Fibroblast of mammary gland (primary cell): ENCODE data around the gene FEM1C.

Source experiments
- DNase-seq: peaks from one replicate; pipeline ENCODE4 v3.0.0-alpha.2; 2010; ENCODE audit warnings: low read depth
- H3K4me3 ChIP-seq: 2 replicates; pipeline ENCODE4 v1.5.1; 2011; ENCODE audit warnings: low read depth, mild to moderate bottlenecking, low read length, moderate library complexity; ENCODE audit not compliant: control insufficient read depth
- CTCF ChIP-seq: conservative IDR thresholded peaks from 2 replicates; pipeline ENCODE4 v1.5.1; 2011; ENCODE audit warnings: low read depth, low read length, inconsistent platforms; ENCODE audit not compliant: control insufficient read depth, insufficient read depth

The FEM1C gene, protein sequence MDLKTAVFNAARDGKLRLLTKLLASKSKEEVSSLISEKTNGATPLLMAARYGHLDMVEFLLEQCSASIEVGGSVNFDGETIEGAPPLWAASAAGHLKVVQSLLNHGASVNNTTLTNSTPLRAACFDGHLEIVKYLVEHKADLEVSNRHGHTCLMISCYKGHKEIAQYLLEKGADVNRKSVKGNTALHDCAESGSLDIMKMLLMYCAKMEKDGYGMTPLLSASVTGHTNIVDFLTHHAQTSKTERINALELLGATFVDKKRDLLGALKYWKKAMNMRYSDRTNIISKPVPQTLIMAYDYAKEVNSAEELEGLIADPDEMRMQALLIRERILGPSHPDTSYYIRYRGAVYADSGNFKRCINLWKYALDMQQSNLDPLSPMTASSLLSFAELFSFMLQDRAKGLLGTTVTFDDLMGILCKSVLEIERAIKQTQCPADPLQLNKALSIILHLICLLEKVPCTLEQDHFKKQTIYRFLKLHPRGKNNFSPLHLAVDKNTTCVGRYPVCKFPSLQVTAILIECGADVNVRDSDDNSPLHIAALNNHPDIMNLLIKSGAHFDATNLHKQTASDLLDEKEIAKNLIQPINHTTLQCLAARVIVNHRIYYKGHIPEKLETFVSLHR

DNA sequence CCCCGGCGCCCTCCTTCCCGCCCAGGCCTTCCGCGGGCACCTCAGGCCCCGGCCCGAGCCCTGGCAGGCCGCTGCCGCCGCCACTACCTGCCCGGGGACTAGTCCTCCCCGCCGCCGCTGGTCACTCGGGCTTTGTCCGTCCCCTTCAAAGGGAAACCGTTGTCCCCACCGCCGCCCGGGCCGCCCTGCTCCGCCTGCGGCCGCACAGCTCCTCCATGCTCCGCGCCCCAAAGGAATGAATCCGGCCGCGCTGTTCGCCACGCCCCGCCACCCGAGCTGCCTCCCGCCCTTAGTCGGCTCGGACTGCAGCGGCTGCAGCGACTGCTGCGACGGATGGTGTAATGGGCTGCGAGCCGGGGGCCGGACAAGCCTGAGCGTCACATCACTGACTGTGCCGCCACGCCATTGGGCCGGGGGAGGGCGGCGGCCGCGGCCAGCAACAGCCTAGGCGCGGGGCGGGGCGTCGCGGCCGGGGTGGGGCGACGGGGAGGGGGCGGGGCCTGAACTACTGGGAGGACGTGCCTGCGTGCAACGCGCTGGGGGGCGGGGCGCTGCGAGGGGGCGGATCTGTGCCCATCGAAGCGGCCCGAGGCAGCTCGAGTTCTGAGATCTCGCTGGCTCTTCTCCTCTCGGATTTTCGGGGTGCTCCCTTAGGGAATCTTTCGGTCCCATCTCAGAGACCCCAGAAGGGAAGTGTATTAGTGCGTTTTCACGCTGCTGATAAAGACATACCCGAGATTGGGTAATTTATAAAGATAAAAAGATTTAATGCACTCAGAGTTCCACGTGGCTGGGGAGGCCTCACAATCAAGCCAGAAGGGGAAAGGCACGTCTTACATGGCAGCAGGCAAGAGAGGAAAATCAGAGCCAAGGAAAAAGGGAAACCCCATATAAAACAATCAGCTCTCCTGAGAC lies at the start of gene FEM1C:
FEM1C (minus strand) TSS at position 340 of the 915 bp plus-strand sequence. CDS start 1,282 bp downstream, outside the sequence.
- no peak for TF ChIP-seq CTCF
- H3K4me3 ChIP-seq, result peak within 1 kb of the TSS; percentile 78
- DNase-seq, result peak; percentile 94

DNA sequence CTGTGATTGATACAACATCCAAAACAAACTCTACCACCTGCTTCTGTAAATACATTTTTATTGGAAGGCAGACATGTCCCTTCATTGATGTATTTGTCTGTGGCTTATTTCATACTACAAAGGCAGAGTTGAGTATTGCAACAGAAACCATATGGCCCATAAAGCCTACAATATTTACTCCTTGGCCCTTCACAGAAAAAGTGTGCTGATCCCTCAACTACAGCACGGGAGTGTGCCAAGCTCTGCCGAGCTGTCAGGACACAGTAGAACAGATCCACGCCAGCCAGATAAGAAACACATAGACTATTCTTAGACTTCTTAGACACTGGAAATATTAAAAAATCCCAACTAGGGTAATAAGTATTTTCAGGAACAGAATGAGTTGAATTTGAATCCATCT lies 44.5 kb upstream of the FEM1C start:
- H3K4me3 ChIP-seq, result no peak overlapping the region
- no peak for DNase-seq
- no peak for TF ChIP-seq CTCF

- TF ChIP-seq CTCF, result no peak
- DNase-seq, result no peak
- H3K4me3 ChIP-seq, result no peak overlapping the region
These were observed 44.1 kb upstream of the FEM1C start for GRCh38 chr5:115588640-115589039.

DNA sequence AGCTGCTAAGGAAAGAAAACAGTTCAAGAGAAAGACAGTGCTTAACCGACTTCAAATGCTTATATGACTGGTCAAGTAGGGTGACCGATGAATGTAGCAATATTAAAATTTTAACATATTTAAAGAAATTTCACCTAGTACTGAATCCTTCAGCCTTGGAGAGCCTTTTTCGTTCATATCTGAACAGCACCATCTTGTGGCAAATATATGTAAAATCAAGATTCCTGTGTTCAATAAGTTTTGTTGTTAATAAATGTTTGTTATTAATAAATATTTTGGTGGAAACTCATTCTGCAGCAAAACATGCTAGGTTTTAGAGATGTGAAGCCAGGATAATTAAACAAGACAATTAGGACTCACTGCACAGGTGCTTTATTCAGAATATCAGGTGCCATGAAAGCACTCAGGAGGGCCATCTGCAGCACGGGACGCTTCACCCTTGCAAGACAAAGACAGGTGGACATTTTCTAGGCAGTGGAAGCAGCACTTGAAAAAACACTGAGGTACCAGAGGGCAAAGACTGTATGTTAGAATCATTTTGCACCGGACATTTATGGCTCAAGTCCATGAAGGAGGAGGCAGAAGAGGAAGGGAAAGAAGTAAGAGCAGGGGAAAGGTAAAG lies 42.1 kb upstream of the FEM1C start:
- TF ChIP-seq CTCF, result peak; percentile 50
- H3K4me3 ChIP-seq, result no peak overlapping the region
- peak; percentile 59 for DNase-seq

DNA sequence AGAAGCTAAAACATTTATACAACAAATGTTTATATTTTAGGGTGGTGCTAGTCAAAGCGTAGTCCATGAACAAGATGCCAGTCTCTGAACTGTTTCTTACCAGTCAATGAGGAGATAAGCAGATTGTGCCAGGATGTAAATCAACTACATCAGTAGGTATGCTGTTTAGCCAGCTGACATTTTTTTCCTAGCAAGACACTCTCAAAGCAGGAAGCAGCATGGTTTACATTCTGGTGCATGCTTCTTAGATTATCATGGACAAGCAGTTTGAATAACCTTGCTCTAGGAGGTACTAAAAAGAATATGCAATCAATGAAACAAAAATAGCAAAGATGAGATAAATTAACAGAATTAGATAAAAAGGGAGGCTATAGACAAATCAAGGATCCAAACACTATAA lies 40.7 kb upstream of the FEM1C start:
- no peak for TF ChIP-seq CTCF
- no peak for DNase-seq
- no peak overlapping the region for H3K4me3 ChIP-seq

- no peak for DNase-seq
- no peak for TF ChIP-seq CTCF
- no peak overlapping the region for H3K4me3 ChIP-seq
These were observed 39.9 kb upstream of the FEM1C start for GRCh38 chr5:115584501-115584900.
